NT2/D1 (cell line): ENCODE results near the gene WFDC8.

Experiments used
- DNase-seq: peaks from one replicate; pipeline ENCODE4 v3.0.0-alpha.2; 2011; ENCODE audit warnings: low read depth, low spot score
- H3K27me3 ChIP-seq: 2 replicates; pipeline ENCODE4 v1.6.0; 2011; ENCODE audit warnings: mild to moderate bottlenecking; ENCODE audit not compliant: insufficient read length, insufficient read depth
- H3K36me3 ChIP-seq: 2 replicates; pipeline ENCODE4 v1.6.1; 2011; ENCODE audit warnings: mild to moderate bottlenecking, low read length, mixed read lengths; ENCODE audit not compliant: insufficient read depth, insufficient read length
- H3K4me1 ChIP-seq: 2 replicates; pipeline ENCODE4 v1.5.1; 2011; ENCODE audit not compliant: insufficient read depth, insufficient read length
- H3K4me3 ChIP-seq: 2 replicates; pipeline ENCODE4 v1.5.1; 2011; ENCODE audit warnings: low read depth; ENCODE audit not compliant: insufficient read length
- H3K9ac ChIP-seq: 2 replicates; pipeline ENCODE4 v1.6.0; 2011; ENCODE audit warnings: low read depth; ENCODE audit not compliant: insufficient read length
- H3K9me3 ChIP-seq: 2 replicates; pipeline ENCODE4 v1.5.1; 2011; ENCODE audit warnings: mild to moderate bottlenecking, low read length; ENCODE audit not compliant: insufficient read depth
- SUZ12 ChIP-seq: IDR thresholded peaks from 2 replicates; pipeline ENCODE4 v1.6.1; 2011; ENCODE audit not compliant: insufficient read length, insufficient read depth; ENCODE audit errors: extremely low read depth
- YY1 ChIP-seq: IDR thresholded peaks from 2 replicates; pipeline ENCODE4 v1.6.1; 2011; ENCODE audit not compliant: insufficient read length, insufficient read depth
- ZNF274 ChIP-seq: IDR thresholded peaks from 2 replicates; pipeline ENCODE4 v1.6.1; 2011; ENCODE audit warnings: mild to moderate bottlenecking, low read depth, low read length

The WFDC8 gene

GRCh38 chr20:45506398-45506797, 72.7 kb downstream of the WFDC8 start:
- Histone ChIP-seq H3K4me3 (no peak overlapping the region), H3K27me3 (no peaks in the 10 kb centered on the region), H3K36me3 (no peaks in the 10 kb centered on the region), H3K9me3 (no peaks in the 10 kb centered on the region; the same call in 1 of the 2 replicates), H3K4me1 (no peaks in the 10 kb centered on the region), H3K9ac (no peak overlapping the region)
- TF ChIP-seq YY1 (no peak), SUZ12 (no peak), ZNF274 (no peak)
- DNase-seq, result no peak

DNA sequence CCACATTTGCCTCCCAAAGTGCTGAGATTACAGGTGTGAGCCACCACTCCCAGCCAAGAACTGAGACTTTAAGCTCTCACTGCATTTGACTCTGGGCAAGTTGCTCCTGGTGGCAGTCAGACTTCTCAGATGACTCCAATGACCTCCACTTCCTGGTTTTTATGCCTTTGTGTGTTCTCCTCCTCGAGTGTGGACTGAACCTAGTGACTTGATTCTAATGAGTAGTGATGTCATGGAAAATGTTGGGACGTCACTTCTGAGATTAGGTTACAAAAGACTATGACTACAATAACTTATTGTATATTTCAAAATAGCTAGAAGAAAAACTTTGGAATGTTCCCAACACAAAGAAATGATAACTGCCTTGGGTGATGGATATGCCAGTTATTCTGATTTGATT, 75.7 kb downstream of the WFDC8 start:
- no peaks in the 10 kb centered on the region for H3K27me3 ChIP-seq
- DNase-seq, result no peak
- no peaks in the 10 kb centered on the region for H3K4me1 ChIP-seq
- no peak for TF ChIP-seq YY1
- no peak for TF ChIP-seq ZNF274
- no peak for TF ChIP-seq SUZ12
- H3K4me3 ChIP-seq, result no peak overlapping the region
- H3K9ac ChIP-seq, result no peak overlapping the region
- H3K36me3 ChIP-seq, result no peaks in the 10 kb centered on the region
- no peaks in the 10 kb centered on the region; the same call in 1 of the 2 replicates for H3K9me3 ChIP-seq

- Histone ChIP-seq H3K9me3 (no peaks in the 10 kb centered on the region; the same call in 1 of the 2 replicates), H3K9ac (no peak overlapping the region), H3K27me3 (no peaks in the 10 kb centered on the region), H3K4me3 (no peak overlapping the region), H3K36me3 (no peaks in the 10 kb centered on the region), H3K4me1 (no peaks in the 10 kb centered on the region)
- DNase-seq, result no peak
- TF ChIP-seq YY1 (no peak), ZNF274 (no peak), SUZ12 (no peak)
Measured at GRCh38 chr20:45502561-45502960, 76.5 kb downstream of the WFDC8 start.
